ENCODE results near the gene NRBF2.
"Not testable (repeated sequence)": the region's sequence is repeated elsewhere in the genome, so short reads cannot be mapped to it uniquely, and the experiment has no call there.

NRBF2 gene

GRCh38 chr10:63133056-63133820 is at the start of gene NRBF2:
NRBF2 (plus strand) TSS chr10:63133328; CDS start chr10:63133471, 143 bp downstream.
- peak; percentile 50 to 96 (median 84) for DNase-seq

- DNase-seq = not testable (repeated sequence)
Measured at GRCh38 chr10:63083406-63083805, 49.7 kb upstream of the NRBF2 start.

GRCh38 chr10:63083904-63084689 is 49.0 kb upstream of the NRBF2 start:
- DNase-seq = peak in 9 of 14 donors; percentile 3 to 26 (median 9)

- DNase-seq = no peak
Measured at GRCh38 chr10:63084690-63085382, 48.3 kb upstream of the NRBF2 start.

GRCh38 chr10:63093227-63093626 is 39.9 kb upstream of the NRBF2 start:
- no peak for DNase-seq

- no peak for DNase-seq
Measured at GRCh38 chr10:63094405-63094804, 38.7 kb upstream of the NRBF2 start.

GRCh38 chr10:63094881-63095280 is 38.2 kb upstream of the NRBF2 start:
- no peak for DNase-seq

GRCh38 chr10:63099734-63100133 is 33.4 kb upstream of the NRBF2 start:
- no peak for DNase-seq

GRCh38 chr10:63101091-63101490 is 32.0 kb upstream of the NRBF2 start:
- DNase-seq = not testable (repeated sequence)

- not testable (repeated sequence) for DNase-seq
Measured at GRCh38 chr10:63102279-63102883, 30.7 kb upstream of the NRBF2 start.

GRCh38 chr10:63103178-63103577 is 29.9 kb upstream of the NRBF2 start:
- not testable (repeated sequence) for DNase-seq

- no peak for DNase-seq
Measured at GRCh38 chr10:63103971-63104409, 29.1 kb upstream of the NRBF2 start.

- DNase-seq = no peak
Measured at GRCh38 chr10:63105225-63106110, 27.7 kb upstream of the NRBF2 start.

GRCh38 chr10:63106111-63106755 is 26.9 kb upstream of the NRBF2 start:
- peak in 4 of 14 donors; percentile 2 to 70 (median 34) for DNase-seq

- no peak for DNase-seq
Measured at GRCh38 chr10:63107943-63108437, 25.1 kb upstream of the NRBF2 start.

GRCh38 chr10:63110940-63111339 is 22.2 kb upstream of the NRBF2 start:
- no peak for DNase-seq

- peak in 2 of 14 donors; percentile 11 to 28 for DNase-seq
Measured at GRCh38 chr10:63114031-63114814, 18.9 kb upstream of the NRBF2 start.

- peak in 12 of 14 donors; percentile 9 to 83 (median 59) for DNase-seq
Measured at GRCh38 chr10:63115732-63116383, 17.3 kb upstream of the NRBF2 start.

- no peak for DNase-seq
Measured at GRCh38 chr10:63116452-63117072, 16.6 kb upstream of the NRBF2 start.
